Left lung (tissue), 10 donors: ENCODE measurements around the gene HLA-B. TPM values are rescaled to one million over a fixed set of nuclear protein-coding genes. Genes with fewer than 3 reads are reported as not detected.

ENCODE experiments used
- ATAC-seq: fragments of 200-7000 bp; cut with Tn5 transposase; one replicate; pipeline ENCODE4 v1.9.1; 2020; ENCODE audit warnings: moderate library complexity
- DNase-seq, 4 donors: peaks; one replicate each; pipeline ENCODE4 v3.0.0-alpha.2; 2013 to 2020
- H3K27ac ChIP-seq, 2 donors: fragments of 200-600 bp; sonication (generic) in 1 of 2; one replicate each; pipeline versions ENCODE4 v1.5.0 to v1.8.0; 2020 to 2021
- H3K27me3 ChIP-seq, 2 donors: fragments of 200-600 bp; sonication (generic) in 1 of 2; one replicate each; pipeline versions ENCODE4 v1.5.0 to v1.8.0; 2020 to 2021
- H3K36me3 ChIP-seq, 2 donors: fragments of 200-600 bp; sonication (generic) in 1 of 2; one replicate each; pipeline versions ENCODE4 v1.5.0 to v1.8.0; 2020 to 2021
- H3K4me1 ChIP-seq, 2 donors: fragments of 200-600 bp; one replicate each; pipeline ENCODE4 v1.8.0; 2021
- H3K4me3 ChIP-seq, 2 donors: fragments of 200-600 bp; sonication (generic) in 1 of 2; one replicate each; pipeline versions ENCODE4 v1.5.0 to v1.8.0; 2020 to 2021; ENCODE audit warnings: mild to moderate bottlenecking in 1 of 2
- H3K9me3 ChIP-seq, 2 donors: fragments of 200-600 bp; sonication (generic) in 1 of 2; one replicate each; pipeline versions ENCODE4 v1.5.0 to v1.8.0; 2020 to 2021
- CTCF ChIP-seq, 2 donors: fragments of 200-600 bp; sonication (generic) in 1 of 2; IDR thresholded peaks; one replicate each; pipeline versions ENCODE4 v1.5.0 to v1.8.0; 2021; ENCODE audit warnings: antibody characterized with exemption in 2 of 2
- intact Hi-C, 2 donors: fragments of 100-400 bp; cut with DNase I; formaldehyde crosslinking; loops; one replicate each; pipeline versions ENCODE4 v1.11.2 to v1.14.2; 2022
- polyA plus RNA-seq, 6 donors: library from polyadenylated mRNA; unstranded; fragments of 120-200 nt; gene quantifications; one replicate each; pipeline ENCODE4 v1.2.1, GENCODE V29; 2013; ENCODE audit not compliant: insufficient read length in 6 of 6
- total RNA-seq, 2 donors: library from RNA; stranded (reverse); fragmentation: NEBNext Ultra II Directional; extraction: Animal tissue kit (Norgen Biotek cat#: 25700); gene quantifications; one replicate each; pipeline ENCODE4 v1.2.1, GENCODE V29; 2021
- donor health status: DM: no; HTN: yes; CAD: no.
- donor health status: DM: no; HTN: no; CAD: no.

HLA-B gene
- total and polyA plus RNA-seq, 8 donors: 285 to 2,503 (median 391) TPM

GRCh38 chr6:31354158-31354863 lies 2.7 kb downstream of the HLA-B start:
- DNase-seq (no peak), ATAC-seq (no peak)
- Histone ChIP-seq H3K27ac (no peak overlapping the region), H3K4me3 (peak overlapping the region in 1 of 2 donors; percentile 88), H3K9me3 (no peaks in the 10 kb centered on the region), H3K27me3 (no peaks in the 10 kb centered on the region), H3K36me3 (peaks cover 0 to 34% of the 10 kb centered on the region in 2 donors), H3K4me1 (peaks cover 3 to 43% of the 10 kb centered on the region in 2 donors)
- intact Hi-C loops: no loop called here
- TF ChIP-seq CTCF (IDR thresholded peaks at IDR 0.05): no peak

GRCh38 chr6:31353384-31353945 lies 3.5 kb downstream of the HLA-B start:
- H3K4me1 ChIP-seq: peaks cover 3 to 42% of the 10 kb centered on the region in 2 donors
- ATAC-seq: no peak
- no peak for TF ChIP-seq CTCF (IDR thresholded peaks at IDR 0.05)
- peak overlapping the region in 1 of 2 donors; percentile 88 for H3K4me3 ChIP-seq
- no peaks in the 10 kb centered on the region for H3K27me3 ChIP-seq
- no peak for DNase-seq
- H3K9me3 ChIP-seq: no peaks in the 10 kb centered on the region
- no peak overlapping the region for H3K27ac ChIP-seq
- peaks cover 0 to 34% of the 10 kb centered on the region in 2 donors for H3K36me3 ChIP-seq
- intact Hi-C loops: loop anchor here in 1 of 2 donors (2.0 kb wide), 1 partner anchor 85 kb away; no protein-coding TSS in a partner anchor

- no peak for TF ChIP-seq CTCF (IDR thresholded peaks at IDR 0.05)
- Histone ChIP-seq H3K9me3 (no peaks in the 10 kb centered on the region), H3K27me3 (no peaks in the 10 kb centered on the region), H3K27ac (no peak overlapping the region), H3K4me1 (peaks cover 3 to 35% of the 10 kb centered on the region in 2 donors), H3K4me3 (peak overlapping the region in 1 of 2 donors; percentile 88), H3K36me3 (peaks cover 0 to 34% of the 10 kb centered on the region in 2 donors)
- no peak for ATAC-seq
- intact Hi-C loops: loop anchor here in 1 of 2 donors (2.0 kb wide), 1 partner anchor 84 kb away; no protein-coding TSS in a partner anchor
- no peak for DNase-seq
Measured at GRCh38 chr6:31352683-31353383, 4.1 kb downstream of the HLA-B start.

GRCh38 chr6:31352310-31352682 lies 4.7 kb downstream of the HLA-B start:
- H3K4me1 ChIP-seq: peaks cover 3 to 30% of the 10 kb centered on the region in 2 donors
- no peak overlapping the region for H3K27ac ChIP-seq
- ATAC-seq (no peak), DNase-seq (no peak)
- no peak for TF ChIP-seq CTCF (IDR thresholded peaks at IDR 0.05)
- intact Hi-C loops: loop anchor here in 1 of 2 donors (2.0 kb wide), 1 partner anchor 83 kb away; no protein-coding TSS in a partner anchor
- peaks cover 0 to 34% of the 10 kb centered on the region in 2 donors for H3K36me3 ChIP-seq
- no peaks in the 10 kb centered on the region for H3K9me3 ChIP-seq
- no peaks in the 10 kb centered on the region for H3K27me3 ChIP-seq
- H3K4me3 ChIP-seq: no peak overlapping the region
